Right renal pelvis (tissue), 4 donors: Measurements from ENCODE around the gene ANKRD33B. TPM values are rescaled to one million over a fixed set of nuclear protein-coding genes. Genes with fewer than 3 reads are reported as not detected.
"Not testable (repeated sequence)": the region's sequence is repeated elsewhere in the genome, so short reads cannot be mapped to it uniquely, and the experiment has no call there.

Experiments used
- DNase-seq, 4 donors: peaks; one replicate each; pipeline ENCODE4 v3.0.0-alpha.2; 2013; ENCODE audit warnings: low read depth in 4 of 4, low spot score in 3 of 4, missing footprints in 1 of 4
- polyA plus RNA-seq, 4 donors: library from polyadenylated mRNA; unstranded; fragments of 120-200 nt; gene quantifications; one replicate each; pipeline ENCODE4 v1.2.1, GENCODE V29; 2013; ENCODE audit not compliant: insufficient read length in 4 of 4

Gene ANKRD33B
- polyA plus RNA-seq, 4 donors = 1.4 to 1.9 (median 1.8) TPM

DNA sequence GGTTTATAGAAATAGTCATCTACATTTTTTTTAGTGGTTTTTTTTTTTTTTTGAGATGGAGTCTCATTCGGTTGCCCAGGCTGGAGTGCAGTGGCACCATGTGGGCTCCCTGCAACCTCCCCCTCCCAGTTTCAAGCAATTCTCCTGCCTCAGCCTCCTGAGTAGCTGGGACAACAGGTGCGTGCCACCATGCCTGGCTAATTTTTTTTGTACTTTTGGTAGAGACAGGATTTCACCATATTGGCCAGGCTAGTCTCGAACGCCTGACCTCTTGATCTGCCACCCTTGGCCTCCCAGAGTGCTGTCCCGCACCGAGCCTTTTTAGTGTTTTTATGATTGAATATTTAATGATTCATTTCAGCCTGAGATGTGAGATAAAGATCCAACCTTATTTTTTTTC, 27.3 kb downstream of the ANKRD33B start:
- DNase-seq = no peak

DNA sequence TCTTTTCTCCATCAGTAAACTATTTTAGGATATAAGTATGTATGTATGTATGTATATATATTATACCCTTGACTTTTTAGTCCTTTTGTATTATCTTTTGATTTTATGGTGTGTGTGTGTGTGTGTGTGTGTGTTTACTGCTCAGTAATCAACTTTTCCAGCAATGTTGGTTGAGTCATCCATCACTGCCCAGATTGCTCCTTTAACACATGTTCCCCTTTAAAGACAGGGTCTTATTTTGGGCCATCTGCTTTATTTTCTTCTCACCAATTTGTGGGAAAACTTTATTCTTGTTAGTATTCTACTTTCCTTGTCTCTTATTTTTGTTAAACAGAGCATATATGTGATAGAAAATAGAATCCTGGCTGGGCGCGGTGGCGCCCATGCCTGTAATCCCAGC, 28.1 kb downstream of the ANKRD33B start:
- DNase-seq = no peak

DNA sequence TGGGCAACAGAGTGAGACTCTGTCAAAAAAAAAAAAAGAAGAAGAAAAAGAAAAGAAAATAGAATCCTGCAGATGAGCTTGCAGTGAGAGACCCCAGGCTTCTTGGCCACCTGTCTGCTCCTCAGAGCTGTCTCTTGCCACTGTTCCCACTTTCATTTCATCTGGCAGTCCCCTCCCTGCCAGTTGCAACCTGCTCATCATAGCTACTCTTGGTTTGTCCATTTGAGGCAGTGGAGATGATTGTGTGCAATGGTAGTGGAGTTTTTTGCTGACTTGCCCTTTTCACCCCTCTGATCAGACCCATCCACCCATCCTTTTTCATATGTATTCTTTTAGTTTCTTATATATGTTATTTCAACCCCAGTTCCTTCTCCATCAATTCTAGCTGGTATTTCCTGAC, 28.7 kb downstream of the ANKRD33B start:
- DNase-seq = no peak

- DNase-seq = no peak
Measured at GRCh38 chr5:10593531-10594181, 29.8 kb downstream of the ANKRD33B start.

DNA sequence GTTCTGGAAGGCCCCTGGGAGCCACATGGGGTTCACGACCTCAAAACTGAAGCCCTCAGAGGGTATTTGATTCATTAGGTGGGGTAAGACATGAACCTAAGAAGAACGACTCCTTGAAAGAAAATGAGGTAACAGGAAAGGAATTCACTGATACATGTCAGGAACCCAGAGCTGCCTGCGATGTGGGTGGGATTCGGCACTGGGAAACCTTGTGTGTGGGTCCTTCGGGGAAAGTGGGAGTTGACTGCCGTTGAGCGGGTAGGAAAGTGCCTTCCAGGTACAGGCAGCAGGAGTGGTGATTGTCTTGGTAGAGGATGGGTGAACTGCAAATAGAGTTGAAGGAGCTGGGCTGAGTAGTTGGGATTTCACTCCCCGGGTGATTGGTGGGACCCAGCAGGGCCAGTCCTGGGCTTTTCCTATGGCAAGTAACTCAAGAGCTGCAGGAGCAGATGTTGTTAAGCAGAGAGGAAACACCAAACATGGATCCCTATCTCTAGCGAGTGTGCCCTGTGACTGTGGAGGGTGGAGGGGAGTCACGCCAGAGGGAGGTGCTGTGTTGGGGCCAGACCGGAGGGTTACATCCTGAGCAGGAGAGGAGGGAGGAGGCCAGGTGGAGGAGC, 30.8 kb downstream of the ANKRD33B start:
- no peak for DNase-seq

DNA sequence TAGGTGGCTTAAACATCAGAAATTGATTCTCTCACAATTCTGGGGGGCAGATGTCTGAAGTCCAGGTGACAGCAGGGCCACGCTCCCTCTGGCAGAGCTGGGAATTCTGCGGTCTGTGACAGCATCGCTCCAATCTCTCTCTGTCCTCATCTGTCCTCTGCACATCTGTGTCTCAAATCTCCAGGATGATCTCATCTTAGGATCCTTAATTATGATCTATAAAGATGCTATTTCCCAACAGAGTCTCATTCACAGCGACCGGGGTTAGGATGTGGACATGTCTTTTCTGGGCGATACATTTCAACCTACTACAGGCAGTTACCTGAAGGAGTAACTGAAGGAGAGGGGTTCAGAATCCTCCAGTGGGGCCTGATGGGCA, 31.4 kb downstream of the ANKRD33B start:
- DNase-seq = no peak

DNA sequence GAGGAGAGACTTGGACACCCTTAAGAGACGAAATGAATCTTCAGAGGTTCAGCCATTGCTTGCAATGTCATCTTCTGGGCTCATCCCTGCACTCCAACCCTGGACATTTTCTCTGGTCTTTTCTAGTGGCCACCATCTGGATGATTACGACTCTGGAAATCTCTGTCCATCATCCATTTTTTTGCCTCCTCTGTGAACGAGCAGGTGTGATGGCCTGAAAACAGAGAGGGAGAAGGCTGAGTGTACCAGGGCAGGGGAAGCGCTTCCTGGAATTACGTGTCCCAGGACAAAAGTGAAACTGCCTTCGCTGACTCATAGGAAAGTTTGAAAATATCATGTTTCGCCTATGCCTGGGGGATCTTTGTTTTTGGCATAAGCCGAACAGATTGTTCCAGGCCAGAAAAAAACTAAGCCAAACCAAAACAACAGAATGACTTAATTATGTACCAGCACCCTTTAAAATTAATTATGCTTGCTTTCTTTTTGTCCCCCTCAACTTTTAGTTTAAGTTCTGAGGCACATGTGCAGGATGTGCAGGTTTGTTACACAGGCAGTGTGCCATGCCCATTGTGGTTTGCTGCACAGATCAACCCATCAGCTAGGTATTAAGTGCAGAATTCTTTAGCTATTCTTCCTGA, 31.9 kb downstream of the ANKRD33B start:
- no peak for DNase-seq

DNA sequence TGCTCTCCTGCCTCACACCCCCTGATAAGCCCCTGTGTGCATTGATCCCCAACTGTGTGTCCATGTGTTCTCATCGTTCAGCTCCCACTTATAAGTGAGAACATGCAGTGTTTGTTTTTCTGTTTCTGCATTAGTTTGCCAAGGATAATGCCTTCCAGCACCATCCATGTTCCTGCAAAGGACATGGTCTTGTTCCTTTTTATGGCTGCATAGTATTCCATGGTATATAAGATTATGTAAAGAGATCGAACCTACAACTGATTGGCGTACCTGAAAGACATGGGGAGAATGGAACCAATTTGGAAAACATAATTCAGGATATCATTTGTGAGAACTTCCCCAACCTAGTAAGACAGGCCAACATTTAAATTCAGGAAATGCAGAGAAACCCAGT, 32.4 kb downstream of the ANKRD33B start:
- no peak for DNase-seq

- no peak for DNase-seq
Measured at GRCh38 chr5:10596886-10597451, 33.1 kb downstream of the ANKRD33B start.

DNA sequence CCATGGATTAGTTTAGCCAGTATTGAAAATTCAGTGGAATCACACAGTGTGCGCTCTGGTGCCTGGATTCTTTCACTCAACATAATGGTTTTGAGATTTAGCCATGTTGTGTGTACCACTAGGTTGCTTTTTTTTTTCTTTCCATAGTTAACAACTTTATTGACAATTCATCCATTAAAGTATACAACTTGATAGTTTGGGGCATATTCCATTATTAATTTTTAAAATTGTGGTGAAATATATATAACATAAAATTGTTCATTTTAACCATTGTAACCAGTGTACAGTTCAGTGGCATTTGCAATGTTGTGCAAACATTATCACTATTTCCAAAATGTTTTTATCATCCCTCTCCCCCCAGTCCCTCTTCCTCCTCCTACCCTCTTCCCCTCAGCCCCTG, 35.2 kb downstream of the ANKRD33B start:
- DNase-seq = no peak

DNA sequence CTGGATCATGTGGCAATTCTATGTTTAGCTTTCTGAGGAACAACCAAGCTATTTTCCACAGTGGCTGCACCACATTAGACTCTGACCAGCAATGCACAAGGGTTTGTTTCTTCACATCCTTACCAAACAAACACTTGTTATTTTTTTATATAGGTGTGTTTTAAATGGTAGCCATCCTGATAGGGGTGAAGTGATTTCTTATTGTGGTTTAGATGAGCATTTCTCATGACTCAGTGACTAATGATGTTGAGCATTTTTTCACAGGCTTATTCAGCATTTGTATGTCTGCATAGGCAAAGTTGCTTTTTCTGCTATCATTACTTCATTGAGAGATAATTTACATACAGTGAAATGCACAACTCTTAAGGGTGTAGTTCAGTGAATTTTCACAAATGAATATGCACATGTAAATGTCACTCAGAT, 36.0 kb downstream of the ANKRD33B start:
- no peak for DNase-seq

DNA sequence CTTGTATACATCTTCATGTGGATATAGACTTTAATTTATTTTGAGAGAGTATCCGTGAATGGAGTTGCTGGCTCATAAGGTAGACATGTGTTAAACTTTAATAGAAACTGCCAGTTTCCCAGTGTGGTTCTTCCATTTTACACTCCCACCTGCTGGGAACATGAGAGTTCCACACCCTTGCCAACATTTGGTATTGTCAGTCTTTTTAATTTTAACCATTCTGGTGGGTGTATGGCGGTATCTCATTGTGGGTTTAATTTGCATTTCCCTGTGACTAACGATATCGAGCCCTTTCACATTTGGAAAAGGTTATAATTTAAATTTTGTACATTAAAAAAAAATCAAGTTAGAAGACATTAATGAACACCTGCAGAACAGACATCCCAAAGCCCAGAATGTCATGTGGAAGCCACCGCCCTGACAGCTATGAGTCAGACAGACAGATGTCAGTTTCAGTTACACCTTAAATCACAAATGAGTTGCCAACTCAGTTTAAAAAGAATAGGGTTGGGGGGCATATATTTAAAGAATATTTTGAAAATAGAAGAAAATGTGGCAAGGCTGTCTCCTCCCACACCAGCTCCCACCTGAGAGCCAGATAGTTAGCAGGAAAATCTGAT, 36.9 kb downstream of the ANKRD33B start:
- no peak for DNase-seq

GRCh38 chr5:10601246-10602030, 37.6 kb downstream of the ANKRD33B start:
- peak; percentile 52 to 66 (median 64) for DNase-seq

DNA sequence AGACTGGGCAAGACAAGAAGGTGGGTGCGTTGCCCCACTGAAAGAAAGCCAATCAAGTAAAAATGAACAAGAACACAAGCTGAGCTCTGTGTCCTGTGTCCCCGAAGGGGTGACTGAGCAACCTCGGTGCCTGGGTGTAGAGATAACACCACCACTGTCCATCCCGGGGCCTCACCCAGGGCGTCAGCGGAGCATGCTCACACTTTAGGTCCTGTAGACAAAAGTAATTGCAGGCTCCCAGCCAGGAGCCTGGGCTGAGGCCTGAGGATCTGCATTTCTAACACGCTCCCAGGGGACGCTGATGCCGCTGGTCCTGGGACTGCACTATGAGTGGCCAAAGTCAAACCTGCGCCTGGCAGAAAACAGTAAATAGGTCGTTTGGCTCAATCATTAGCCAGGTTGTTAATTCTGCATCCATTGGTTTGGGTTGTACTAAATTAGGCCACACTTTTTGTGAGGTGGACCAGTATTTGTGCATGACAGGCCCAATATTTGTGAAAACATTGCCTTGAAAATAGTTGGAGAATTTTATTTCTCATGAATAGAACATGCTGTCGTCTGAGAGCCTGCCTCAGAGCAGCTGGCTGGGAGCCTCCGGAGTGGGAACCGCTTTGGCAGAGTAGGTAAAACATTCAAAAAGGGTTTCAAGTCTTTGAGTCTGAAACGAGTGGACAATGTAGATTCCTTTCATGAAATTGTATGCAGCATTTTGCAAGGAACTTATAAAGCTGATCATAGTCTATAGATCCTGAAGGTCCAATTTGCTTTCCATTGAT, 38.3 kb downstream of the ANKRD33B start:
- no peak for DNase-seq

- DNase-seq = no peak
Measured at GRCh38 chr5:10604975-10605374, 41.1 kb downstream of the ANKRD33B start.

GRCh38 chr5:10606632-10607022, 42.8 kb downstream of the ANKRD33B start:
- DNase-seq = not testable (repeated sequence)

DNA sequence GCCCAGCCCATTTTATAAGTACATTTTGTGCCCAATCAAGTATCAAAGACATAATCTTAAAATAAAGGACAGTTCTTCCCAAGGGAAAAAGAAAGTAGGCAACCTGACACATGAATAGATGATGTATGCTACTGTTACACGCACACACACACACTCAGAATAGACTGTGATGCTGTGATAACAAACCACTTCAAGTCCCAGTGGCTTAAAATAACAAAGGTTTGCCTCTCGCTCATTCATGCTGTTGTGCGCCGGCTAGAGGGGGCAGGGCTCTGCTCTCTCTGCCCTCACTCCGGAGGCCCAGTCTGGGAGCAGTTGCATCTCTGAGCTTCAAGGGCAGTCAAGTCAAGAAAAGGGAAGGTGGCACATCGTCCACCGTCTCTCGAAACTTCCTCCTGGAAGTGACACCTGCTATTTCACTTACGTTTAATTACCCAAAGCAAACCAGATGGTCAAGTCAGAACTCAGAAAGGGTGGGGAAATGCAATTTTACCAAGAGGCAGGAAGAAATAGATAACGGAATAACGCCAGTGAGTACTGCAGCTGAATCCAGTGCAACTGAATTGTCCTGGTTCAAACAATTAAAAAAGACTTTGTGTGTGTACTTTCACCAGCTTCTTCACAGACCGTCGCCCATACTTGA, 43.3 kb downstream of the ANKRD33B start:
- no peak for DNase-seq

- no peak for DNase-seq
Measured at GRCh38 chr5:10607666-10608073, 43.8 kb downstream of the ANKRD33B start.

DNA sequence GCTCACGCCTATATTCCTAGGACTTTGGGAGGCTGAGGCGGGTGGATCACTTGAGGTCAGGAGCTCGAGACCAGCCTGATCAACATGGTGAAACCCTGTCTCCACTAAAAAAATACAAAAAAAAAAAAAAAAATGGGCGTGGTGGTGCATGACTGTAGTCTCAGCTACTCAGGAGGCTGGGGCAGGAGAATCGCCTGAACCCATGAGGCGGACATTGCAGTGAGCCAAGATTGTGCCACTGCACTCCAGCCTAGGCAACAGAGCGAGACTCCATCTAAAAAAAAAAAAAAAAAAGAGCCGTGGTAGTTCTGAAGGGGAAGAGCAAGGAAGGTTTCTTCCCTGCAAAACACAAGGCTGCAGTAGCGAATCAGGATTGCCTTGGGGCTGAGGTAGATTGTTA, 44.2 kb downstream of the ANKRD33B start:
- DNase-seq = not testable (repeated sequence)
